GM12878 (cell line): ENCODE measurements around the gene EEF1G. TPM values are rescaled to one million over a fixed set of nuclear protein-coding genes. Genes with fewer than 3 reads are reported as not detected.

ENCODE experiments used
- BCL11A ChIP-seq: IDR thresholded peaks from 2 replicates; pipeline ENCODE4 v1.6.1; 2011; ENCODE audit warnings: low read depth, low read length
- CHD1 ChIP-seq: IDR thresholded peaks from 2 replicates; pipeline ENCODE4 v1.6.1; 2012; ENCODE audit warnings: low read depth, low read length, improper control_type of control experiment
- CREM ChIP-seq: IDR thresholded peaks from 2 replicates; pipeline ENCODE4 v1.6.1; 2014; ENCODE audit warnings: antibody characterized with exemption, low read depth
- EED ChIP-seq: sonication (generic); IDR thresholded peaks from 2 replicates; pipeline ENCODE4 v1.6.1; 2016; ENCODE audit warnings: antibody characterized with exemption, low read depth
- IKZF1 ChIP-seq: fragments of 450-650 bp; conservative IDR thresholded peaks from 2 replicates; pipeline ENCODE4 v1.6.1; 2017; ENCODE audit warnings: antibody characterized with exemption, mild to moderate bottlenecking
- KDM1A ChIP-seq: fragments of 200-600 bp; sonication (generic); IDR thresholded peaks from 2 replicates; pipeline ENCODE4 v1.6.1; 2016; ENCODE audit warnings: borderline replicate concordance
- MEF2B ChIP-seq: fragments of 450-650 bp; IDR thresholded peaks from 2 replicates; pipeline ENCODE4 v1.6.1; 2018; ENCODE audit warnings: mild to moderate bottlenecking, moderate library complexity; ENCODE audit not compliant: partially characterized antibody, poor library complexity, severe bottlenecking
- MTA2 ChIP-seq: fragments of 450-650 bp; IDR thresholded peaks from 2 replicates; pipeline ENCODE4 v1.6.1; 2016; ENCODE audit warnings: low read depth, mild to moderate bottlenecking, moderate library complexity
- NR2C1 ChIP-seq: fragments of 450-650 bp; IDR thresholded peaks from 2 replicates; pipeline ENCODE4 v1.6.1; 2017; ENCODE audit warnings: antibody characterized with exemption, mild to moderate bottlenecking, moderate library complexity
- NR2F1 ChIP-seq: fragments of 450-650 bp; conservative IDR thresholded peaks from 2 replicates; pipeline ENCODE4 v1.6.1; 2017; ENCODE audit warnings: mild to moderate bottlenecking
- PAX5 ChIP-seq: IDR thresholded peaks from 2 replicates; pipeline ENCODE4 v1.6.1; 2011; ENCODE audit warnings: low read depth, low read length, borderline replicate concordance
- RFX5 ChIP-seq: IDR thresholded peaks from 2 replicates; pipeline ENCODE4 v1.6.1; 2011; ENCODE audit warnings: low read depth, low read length, improper control_type of control experiment
- SIN3A ChIP-seq: IDR thresholded peaks from 2 replicates; pipeline ENCODE4 v1.6.1; 2012; ENCODE audit warnings: low read depth, low read length, improper control_type of control experiment
- SP1 ChIP-seq: IDR thresholded peaks from one replicate; pipeline ENCODE4 v1.6.1; 2011; ENCODE audit warnings: low read depth, low read length
- SREBF2 ChIP-seq: IDR thresholded peaks from 2 replicates; pipeline ENCODE4 v1.6.1; 2012; ENCODE audit warnings: mild to moderate bottlenecking, low read length
- SUPT20H ChIP-seq: IDR thresholded peaks from 2 replicates; pipeline ENCODE4 v1.6.1; 2011; ENCODE audit warnings: low read depth, mild to moderate bottlenecking, low read length, moderate library complexity, borderline replicate concordance; ENCODE audit not compliant: control insufficient read depth
- ZSCAN29 ChIP-seq: fragments of 450-650 bp; IDR thresholded peaks from 2 replicates; pipeline ENCODE4 v1.6.1; 2017; ENCODE audit warnings: mild to moderate bottlenecking, moderate library complexity
- polyA plus RNA-seq, 11 experiments: library from polyadenylated mRNA; depleted of rRNA in 4 of 11; unstranded in 6 of 11; stranded (reverse) in 5 of 11; fragments of >200 nt; fragmentation: Nextera tagmentation in 4 of 11; fragmentation: Illumina TruSeq in 1 of 11; extraction: Ambion mirVana in 4 of 11; extraction: Trizol in 1 of 11; gene quantifications; 1 replicate in 1 of 11; 2 replicates in 10 of 11; pipeline versions ENCODE4 v1.2.1 to v1.2.3, GENCODE V29; 2011 to 2016; ENCODE audit warnings: inconsistent platforms in 2 of 11, missing spikeins in 2 of 11, low read depth in 1 of 11
- total RNA-seq, 4 experiments: library from RNA; depleted of rRNA in 3 of 4; stranded (reverse); fragments of >200 nt in 3 of 4; fragmentation: Illumina TruSeq in 1 of 4; extraction: Trizol in 1 of 4; gene quantifications; 2 replicates each; pipeline versions ENCODE4 v1.2.1 to v1.2.3, GENCODE V29; 2013 to 2021
- TF ChIP-seq, protein P1 (sequence below): fragments of 450-650 bp; IDR thresholded peaks from 2 replicates; pipeline ENCODE4 v1.6.1; 2016; ENCODE audit warnings: mild to moderate bottlenecking
- TF ChIP-seq, protein P2 (sequence below): IDR thresholded peaks from 2 replicates; pipeline ENCODE4 v1.6.1; 2012; ENCODE audit warnings: low read length, inconsistent platforms
- TF ChIP-seq, protein P3 (sequence below): fragments of 450-650 bp; IDR thresholded peaks from 2 replicates; pipeline ENCODE4 v1.6.1; 2016; ENCODE audit warnings: mild to moderate bottlenecking
- TF ChIP-seq, protein P4 (sequence below): IDR thresholded peaks from 2 replicates; pipeline ENCODE4 v1.6.1; 2012; ENCODE audit warnings: low read depth, low read length, improper control_type of control experiment
- TF ChIP-seq, protein P5 (sequence below): fragments of 450-650 bp; IDR thresholded peaks from 2 replicates; pipeline ENCODE4 v1.6.1; 2016; ENCODE audit warnings: mild to moderate bottlenecking, moderate library complexity, borderline replicate concordance

The EEF1G gene
- total and polyA plus RNA-seq, 10 of the 15 experiments (the other 5 are each of a cell fraction or from before 2014, with no cell fraction given), result 850 to 2,739 (median 2,277) TPM

DNA sequence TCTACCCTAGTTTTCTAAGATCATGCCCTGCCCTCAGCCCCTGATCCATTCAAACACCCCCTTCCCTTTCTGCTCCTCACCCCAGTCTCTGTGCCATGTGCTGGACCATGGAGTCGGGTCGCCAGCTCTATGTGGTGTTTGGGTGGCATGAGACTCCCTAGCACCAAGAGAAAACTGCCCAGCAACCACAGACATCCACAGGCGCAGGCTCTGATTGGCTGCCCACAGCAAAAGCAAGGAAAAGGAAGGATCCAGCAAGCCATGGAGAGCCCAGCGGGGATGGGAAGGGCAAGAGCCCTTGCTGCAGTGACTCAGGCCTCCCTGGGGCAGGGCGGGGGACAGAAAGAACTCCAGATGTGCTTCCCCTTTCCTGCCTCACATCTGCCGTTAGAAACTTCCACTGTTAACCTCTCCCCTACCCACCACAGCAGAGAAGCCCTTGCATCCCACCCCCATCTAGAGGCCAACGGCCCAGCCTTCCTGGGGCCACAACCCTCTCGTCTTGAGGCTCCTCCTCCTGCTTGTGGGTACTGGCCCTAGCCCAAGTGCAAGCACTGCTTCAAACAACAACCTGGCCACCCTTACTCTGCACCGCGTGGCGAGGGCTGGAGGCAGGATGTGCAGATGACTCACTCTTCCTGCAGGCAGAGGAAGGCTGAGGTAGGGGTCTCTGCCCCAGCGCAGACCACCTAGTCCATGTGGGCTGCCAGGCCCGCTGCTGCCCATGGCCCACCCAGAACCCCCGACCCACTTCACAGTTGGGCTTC lies 17.4 kb downstream of the EEF1G start (continued):
- TF ChIP-seq, protein P1, sequence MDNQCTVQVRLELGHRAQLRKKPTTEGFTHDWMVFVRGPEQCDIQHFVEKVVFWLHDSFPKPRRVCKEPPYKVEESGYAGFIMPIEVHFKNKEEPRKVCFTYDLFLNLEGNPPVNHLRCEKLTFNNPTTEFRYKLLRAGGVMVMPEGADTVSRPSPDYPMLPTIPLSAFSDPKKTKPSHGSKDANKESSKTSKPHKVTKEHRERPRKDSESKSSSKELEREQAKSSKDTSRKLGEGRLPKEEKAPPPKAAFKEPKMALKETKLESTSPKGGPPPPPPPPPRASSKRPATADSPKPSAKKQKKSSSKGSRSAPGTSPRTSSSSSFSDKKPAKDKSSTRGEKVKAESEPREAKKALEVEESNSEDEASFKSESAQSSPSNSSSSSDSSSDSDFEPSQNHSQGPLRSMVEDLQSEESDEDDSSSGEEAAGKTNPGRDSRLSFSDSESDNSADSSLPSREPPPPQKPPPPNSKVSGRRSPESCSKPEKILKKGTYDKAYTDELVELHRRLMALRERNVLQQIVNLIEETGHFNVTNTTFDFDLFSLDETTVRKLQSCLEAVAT, result no peak
- 0 out of 2 replicates have a peak, but pooled peaks have one; percentile 8 for TF ChIP-seq NR2F1
- TF ChIP-seq IKZF1, result peak; percentile 62
- peak; percentile 31 for TF ChIP-seq MEF2B
- TF ChIP-seq SREBF2, result no peak
- TF ChIP-seq, protein P2, sequence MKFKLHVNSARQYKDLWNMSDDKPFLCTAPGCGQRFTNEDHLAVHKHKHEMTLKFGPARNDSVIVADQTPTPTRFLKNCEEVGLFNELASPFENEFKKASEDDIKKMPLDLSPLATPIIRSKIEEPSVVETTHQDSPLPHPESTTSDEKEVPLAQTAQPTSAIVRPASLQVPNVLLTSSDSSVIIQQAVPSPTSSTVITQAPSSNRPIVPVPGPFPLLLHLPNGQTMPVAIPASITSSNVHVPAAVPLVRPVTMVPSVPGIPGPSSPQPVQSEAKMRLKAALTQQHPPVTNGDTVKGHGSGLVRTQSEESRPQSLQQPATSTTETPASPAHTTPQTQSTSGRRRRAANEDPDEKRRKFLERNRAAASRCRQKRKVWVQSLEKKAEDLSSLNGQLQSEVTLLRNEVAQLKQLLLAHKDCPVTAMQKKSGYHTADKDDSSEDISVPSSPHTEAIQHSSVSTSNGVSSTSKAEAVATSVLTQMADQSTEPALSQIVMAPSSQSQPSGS, result no peak
- no peak for TF ChIP-seq SP1
- TF ChIP-seq SUPT20H, result no peak
- TF ChIP-seq, protein P3, sequence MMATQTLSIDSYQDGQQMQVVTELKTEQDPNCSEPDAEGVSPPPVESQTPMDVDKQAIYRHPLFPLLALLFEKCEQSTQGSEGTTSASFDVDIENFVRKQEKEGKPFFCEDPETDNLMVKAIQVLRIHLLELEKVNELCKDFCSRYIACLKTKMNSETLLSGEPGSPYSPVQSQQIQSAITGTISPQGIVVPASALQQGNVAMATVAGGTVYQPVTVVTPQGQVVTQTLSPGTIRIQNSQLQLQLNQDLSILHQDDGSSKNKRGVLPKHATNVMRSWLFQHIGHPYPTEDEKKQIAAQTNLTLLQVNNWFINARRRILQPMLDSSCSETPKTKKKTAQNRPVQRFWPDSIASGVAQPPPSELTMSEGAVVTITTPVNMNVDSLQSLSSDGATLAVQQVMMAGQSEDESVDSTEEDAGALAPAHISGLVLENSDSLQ, result no peak
- TF ChIP-seq ZSCAN29, result no peak
- no peak for TF ChIP-seq BCL11A
- TF ChIP-seq, protein P4, sequence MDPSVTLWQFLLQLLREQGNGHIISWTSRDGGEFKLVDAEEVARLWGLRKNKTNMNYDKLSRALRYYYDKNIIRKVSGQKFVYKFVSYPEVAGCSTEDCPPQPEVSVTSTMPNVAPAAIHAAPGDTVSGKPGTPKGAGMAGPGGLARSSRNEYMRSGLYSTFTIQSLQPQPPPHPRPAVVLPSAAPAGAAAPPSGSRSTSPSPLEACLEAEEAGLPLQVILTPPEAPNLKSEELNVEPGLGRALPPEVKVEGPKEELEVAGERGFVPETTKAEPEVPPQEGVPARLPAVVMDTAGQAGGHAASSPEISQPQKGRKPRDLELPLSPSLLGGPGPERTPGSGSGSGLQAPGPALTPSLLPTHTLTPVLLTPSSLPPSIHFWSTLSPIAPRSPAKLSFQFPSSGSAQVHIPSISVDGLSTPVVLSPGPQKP, result 0 out of 2 replicates have a peak, but pooled peaks have one; percentile 24
- no peak for TF ChIP-seq KDM1A
- TF ChIP-seq RFX5, result peak; percentile 95
- TF ChIP-seq CHD1, result no peak
- peak; percentile 31; the same call in 1 of the 2 replicates for TF ChIP-seq EED
- TF ChIP-seq SIN3A, result no peak
- no peak; the same call in 1 of the 2 replicates for TF ChIP-seq CREM
- 0 out of 2 replicates have a peak, but pooled peaks have one; percentile 13 for TF ChIP-seq PAX5
- TF ChIP-seq MTA2, result 0 out of 2 replicates have a peak, but pooled peaks have one; percentile 27
- no peak for TF ChIP-seq NR2C1
- TF ChIP-seq, protein P5, sequence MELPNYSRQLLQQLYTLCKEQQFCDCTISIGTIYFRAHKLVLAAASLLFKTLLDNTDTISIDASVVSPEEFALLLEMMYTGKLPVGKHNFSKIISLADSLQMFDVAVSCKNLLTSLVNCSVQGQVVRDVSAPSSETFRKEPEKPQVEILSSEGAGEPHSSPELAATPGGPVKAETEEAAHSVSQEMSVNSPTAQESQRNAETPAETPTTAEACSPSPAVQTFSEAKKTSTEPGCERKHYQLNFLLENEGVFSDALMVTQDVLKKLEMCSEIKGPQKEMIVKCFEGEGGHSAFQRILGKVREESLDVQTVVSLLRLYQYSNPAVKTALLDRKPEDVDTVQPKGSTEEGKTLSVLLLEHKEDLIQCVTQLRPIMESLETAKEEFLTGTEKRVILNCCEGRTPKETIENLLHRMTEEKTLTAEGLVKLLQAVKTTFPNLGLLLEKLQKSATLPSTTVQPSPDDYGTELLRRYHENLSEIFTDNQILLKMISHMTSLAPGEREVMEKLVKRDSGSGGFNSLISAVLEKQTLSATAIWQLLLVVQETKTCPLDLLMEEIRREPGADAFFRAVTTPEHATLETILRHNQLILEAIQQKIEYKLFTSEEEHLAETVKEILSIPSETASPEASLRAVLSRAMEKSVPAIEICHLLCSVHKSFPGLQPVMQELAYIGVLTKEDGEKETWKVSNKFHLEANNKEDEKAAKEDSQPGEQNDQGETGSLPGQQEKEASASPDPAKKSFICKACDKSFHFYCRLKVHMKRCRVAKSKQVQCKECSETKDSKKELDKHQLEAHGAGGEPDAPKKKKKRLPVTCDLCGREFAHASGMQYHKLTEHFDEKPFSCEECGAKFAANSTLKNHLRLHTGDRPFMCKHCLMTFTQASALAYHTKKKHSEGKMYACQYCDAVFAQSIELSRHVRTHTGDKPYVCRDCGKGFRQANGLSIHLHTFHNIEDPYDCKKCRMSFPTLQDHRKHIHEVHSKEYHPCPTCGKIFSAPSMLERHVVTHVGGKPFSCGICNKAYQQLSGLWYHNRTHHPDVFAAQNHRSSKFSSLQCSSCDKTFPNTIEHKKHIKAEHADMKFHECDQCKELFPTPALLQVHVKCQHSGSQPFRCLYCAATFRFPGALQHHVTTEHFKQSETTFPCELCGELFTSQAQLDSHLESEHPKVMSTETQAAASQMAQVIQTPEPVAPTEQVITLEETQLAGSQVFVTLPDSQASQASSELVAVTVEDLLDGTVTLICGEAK, result no peak
